GM06990 (cell line): Measurements from ENCODE around the gene TSGA10.

Experiments
- DNase-seq: peaks from one replicate; pipeline ENCODE4 v3.0.0-alpha.2; 2011; ENCODE audit not compliant: insufficient read length; ENCODE audit errors: extremely low read depth
- H3K27me3 ChIP-seq: replicated peaks from 2 replicates; pipeline ENCODE4 v1.6.0; 2011; ENCODE audit warnings: low read length; ENCODE audit not compliant: control insufficient read depth, insufficient read depth
- H3K36me3 ChIP-seq: 2 replicates; pipeline ENCODE4 v1.5.1; 2011; ENCODE audit warnings: low read length; ENCODE audit not compliant: control insufficient read depth, insufficient read depth
- H3K4me3 ChIP-seq: replicated peaks from 2 replicates; pipeline ENCODE4 v1.5.1; 2011; ENCODE audit warnings: low read depth, mild to moderate bottlenecking, control low read depth, low read length
- TF ChIP-seq, protein P1 (sequence below): IDR thresholded peaks from 2 replicates; pipeline ENCODE4 v1.5.1; 2011; ENCODE audit warnings: low read length, control low read depth, mild to moderate bottlenecking, inconsistent platforms; ENCODE audit not compliant: insufficient read depth, poor library complexity, severe bottlenecking

Gene TSGA10

DNA sequence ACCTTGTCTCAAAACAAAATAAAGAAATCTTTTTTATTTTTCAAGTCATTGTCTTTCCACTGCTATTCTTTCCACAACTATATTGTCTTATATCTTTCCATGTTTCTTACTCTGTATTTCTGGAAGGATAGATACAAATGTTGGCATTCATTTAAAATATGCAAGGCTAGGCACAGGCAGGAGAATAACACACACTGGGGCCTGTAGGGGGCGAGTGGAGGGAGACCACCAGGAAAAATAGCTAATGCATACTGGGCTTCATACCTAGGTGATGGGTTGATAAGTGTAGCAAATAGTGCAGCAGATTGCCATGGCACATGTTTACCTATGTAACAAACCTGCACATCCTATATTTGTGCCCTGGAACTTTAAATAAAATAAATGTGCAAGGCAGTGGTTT lies 35.8 kb upstream of the TSGA10 start:
- H3K36me3 ChIP-seq = peaks cover 3% of the 10 kb centered on the region

DNA sequence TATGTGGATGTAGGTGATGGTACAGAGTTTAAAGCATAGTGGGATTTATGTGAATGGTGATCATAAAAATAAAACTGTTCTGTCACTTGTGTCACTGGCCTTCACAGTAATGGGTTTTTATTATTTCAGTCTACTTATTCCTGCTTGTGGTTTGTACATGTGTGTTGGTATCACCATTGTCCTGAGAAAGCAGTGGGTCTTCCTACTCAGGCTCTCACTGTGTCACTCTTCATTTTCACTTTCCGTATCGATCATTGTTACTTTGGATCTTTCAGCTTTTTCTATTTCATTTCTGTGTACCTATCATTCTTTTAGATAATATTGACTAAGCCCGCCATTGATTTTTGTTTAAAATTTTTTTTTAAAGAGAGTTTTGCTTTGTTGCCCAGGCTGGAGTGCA lies 33.6 kb upstream of the TSGA10 start:
- H3K27me3 ChIP-seq = no peaks in the 10 kb centered on the region
- TF ChIP-seq, protein P1, sequence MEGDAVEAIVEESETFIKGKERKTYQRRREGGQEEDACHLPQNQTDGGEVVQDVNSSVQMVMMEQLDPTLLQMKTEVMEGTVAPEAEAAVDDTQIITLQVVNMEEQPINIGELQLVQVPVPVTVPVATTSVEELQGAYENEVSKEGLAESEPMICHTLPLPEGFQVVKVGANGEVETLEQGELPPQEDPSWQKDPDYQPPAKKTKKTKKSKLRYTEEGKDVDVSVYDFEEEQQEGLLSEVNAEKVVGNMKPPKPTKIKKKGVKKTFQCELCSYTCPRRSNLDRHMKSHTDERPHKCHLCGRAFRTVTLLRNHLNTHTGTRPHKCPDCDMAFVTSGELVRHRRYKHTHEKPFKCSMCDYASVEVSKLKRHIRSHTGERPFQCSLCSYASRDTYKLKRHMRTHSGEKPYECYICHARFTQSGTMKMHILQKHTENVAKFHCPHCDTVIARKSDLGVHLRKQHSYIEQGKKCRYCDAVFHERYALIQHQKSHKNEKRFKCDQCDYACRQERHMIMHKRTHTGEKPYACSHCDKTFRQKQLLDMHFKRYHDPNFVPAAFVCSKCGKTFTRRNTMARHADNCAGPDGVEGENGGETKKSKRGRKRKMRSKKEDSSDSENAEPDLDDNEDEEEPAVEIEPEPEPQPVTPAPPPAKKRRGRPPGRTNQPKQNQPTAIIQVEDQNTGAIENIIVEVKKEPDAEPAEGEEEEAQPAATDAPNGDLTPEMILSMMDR = no peak
- DNase-seq = no peak
- no peak overlapping the region for H3K4me3 ChIP-seq
- peaks cover 3% of the 10 kb centered on the region for H3K36me3 ChIP-seq

More for the DNA sequence above, 35.8 kb upstream of the TSGA10 start:
- no peak for DNase-seq
- no peaks in the 10 kb centered on the region for H3K27me3 ChIP-seq
- H3K4me3 ChIP-seq = no peak overlapping the region
- TF ChIP-seq, protein P1 = peak; percentile 12

DNA sequence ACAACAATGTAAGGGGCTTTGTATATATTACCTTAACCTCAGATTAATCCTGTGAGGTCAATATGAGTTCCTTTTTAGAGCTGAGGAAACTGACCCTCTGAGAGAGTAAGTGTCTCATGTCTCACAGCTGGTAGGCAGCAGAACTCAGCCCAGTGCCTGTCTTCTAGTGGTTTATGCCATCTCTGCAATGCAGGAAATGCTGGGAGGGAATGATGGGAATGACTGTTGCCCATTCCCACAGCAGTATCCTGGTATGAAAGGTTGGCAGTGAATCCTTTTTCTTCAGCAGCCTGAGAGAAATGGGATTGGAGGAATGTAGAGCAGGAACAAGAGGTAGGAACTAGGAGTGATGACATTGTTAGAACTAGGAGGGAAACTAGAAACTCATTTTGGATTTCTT lies 32.3 kb upstream of the TSGA10 start:
- TF ChIP-seq, protein P1 = no peak
- no peak overlapping the region for H3K4me3 ChIP-seq
- no peaks in the 10 kb centered on the region for H3K27me3 ChIP-seq
- no peak for DNase-seq
- peaks cover 3% of the 10 kb centered on the region for H3K36me3 ChIP-seq

DNA sequence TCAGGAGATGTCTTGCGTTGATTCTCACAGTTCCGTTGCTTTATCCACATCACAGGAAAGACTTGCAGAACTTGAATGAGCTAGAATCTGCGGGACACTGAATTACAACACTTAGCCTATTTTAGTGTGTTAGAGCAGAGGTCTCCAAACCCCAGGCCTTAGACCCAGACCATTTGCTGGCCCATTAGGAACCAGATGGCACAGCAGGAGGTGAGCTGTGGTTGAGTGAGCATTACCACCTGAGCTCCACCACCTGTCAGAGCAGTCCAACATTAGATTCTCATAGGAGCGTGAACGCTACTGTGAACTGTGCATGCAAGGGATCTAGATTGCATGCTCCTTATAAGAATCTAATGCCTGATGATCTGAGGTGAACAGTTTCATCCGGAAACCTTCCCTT lies 30.1 kb upstream of the TSGA10 start:
- no peak overlapping the region for H3K4me3 ChIP-seq
- no peak for DNase-seq
- no peaks in the 10 kb centered on the region for H3K27me3 ChIP-seq
- peaks cover 1% of the 10 kb centered on the region for H3K36me3 ChIP-seq
- TF ChIP-seq, protein P1 = no peak

DNA sequence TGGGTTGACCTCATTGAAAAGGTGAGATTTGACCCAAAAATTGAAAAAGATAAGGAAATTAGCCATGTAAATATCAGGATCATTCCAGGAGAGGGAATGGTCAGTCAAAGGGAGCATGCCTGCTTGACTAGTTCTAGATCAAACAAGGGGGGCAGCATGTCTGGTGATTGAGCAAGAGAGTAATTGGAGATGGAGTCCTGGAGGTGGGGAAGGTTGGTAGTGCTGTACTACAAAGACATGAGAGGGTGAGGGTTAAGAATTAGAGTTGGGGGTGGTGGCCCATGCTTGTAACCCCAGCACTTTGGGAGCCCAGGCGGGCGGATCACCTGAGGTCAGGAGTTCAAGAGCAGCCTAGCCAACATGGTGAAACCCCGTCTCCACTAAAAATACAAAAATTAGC lies 28.3 kb upstream of the TSGA10 start:
- TF ChIP-seq, protein P1 = no peak
- no peak for DNase-seq
- Histone ChIP-seq H3K4me3 (no peak overlapping the region), H3K27me3 (no peaks in the 10 kb centered on the region), H3K36me3 (peaks cover 1% of the 10 kb centered on the region)

DNA sequence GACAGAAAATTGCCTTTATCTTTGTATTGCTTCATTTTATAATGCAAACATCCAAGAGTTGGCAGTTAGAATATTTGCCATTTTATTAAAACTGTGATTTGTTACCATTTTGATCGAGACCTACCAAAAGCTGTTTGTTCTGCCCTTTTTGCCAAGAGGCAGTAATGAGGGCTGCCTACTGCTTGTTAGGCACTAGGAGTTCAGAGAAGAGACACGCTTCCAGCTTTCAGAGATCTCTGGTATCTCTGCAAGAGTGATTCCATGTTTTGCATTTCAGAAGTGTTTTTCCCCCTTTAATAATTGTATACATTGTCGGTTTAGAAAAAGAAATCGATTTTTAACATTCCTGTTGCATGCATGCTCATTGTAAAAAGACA lies 26.9 kb upstream of the TSGA10 start:
- peak overlapping the region; percentile 99 for H3K4me3 ChIP-seq
- no peaks in the 10 kb centered on the region for H3K36me3 ChIP-seq
- DNase-seq = no peak
- H3K27me3 ChIP-seq = no peaks in the 10 kb centered on the region
- TF ChIP-seq, protein P1 = no peak
